Activated CD4-positive, alpha-beta T cell treated with anti-CD3 and anti-CD28 coated beads, Interleukin-2, amount 50 U/mL, for 48 hours (primary cell): Measurements from ENCODE around the gene TSPAN3.

Source experiments
- DNase-seq, 2 experiments: peaks; one replicate each; pipeline ENCODE4 v3.0.0-alpha.2; 2020

Gene TSPAN3

GRCh38 chr15:77083381-77084160, 12.7 kb upstream of the TSPAN3 start:
- peak; percentile 52 to 64 for DNase-seq

DNA sequence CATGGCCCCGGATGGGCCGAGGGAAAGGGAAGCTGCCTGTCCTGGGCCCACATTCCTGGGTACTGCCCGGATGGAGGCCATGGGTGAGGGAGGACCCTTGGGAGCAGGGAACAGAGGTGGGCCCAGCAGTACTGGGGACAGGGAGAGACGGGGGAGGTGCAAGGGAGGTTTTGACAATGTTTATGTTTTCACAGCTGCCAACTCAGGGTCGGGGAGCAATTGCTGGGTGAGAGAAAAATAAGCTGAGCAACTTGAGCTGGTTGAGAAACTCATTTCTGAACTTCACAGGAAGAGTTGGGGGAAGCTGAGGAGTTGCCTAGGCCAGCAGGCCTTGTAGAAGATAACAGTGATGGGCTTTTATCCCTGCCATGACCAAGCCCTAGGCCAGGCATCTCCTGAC, 11.1 kb upstream of the TSPAN3 start:
- no peak for DNase-seq

- DNase-seq, result no peak
Measured at GRCh38 chr15:77076323-77076915, 5.5 kb upstream of the TSPAN3 start.

DNA sequence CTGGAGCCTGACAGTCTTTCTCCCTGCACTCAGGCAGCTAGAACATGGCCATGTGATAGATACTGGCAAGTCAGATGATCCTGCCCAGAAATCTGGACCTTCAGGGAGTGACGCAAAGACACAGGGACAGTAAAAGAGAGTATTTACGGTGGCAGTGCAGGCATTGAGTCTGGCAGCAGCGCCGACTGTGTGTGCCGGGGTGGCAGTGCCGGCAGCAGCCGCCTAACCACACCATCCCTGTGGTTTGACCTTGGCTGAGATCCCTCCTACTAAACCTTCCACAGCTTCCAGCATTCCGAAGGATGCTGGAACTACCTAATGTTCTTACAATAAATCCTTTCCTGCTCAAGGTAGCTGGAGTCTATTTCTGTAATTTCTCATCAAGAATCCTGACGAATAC, 4.6 kb upstream of the TSPAN3 start:
- DNase-seq, result no peak

DNA sequence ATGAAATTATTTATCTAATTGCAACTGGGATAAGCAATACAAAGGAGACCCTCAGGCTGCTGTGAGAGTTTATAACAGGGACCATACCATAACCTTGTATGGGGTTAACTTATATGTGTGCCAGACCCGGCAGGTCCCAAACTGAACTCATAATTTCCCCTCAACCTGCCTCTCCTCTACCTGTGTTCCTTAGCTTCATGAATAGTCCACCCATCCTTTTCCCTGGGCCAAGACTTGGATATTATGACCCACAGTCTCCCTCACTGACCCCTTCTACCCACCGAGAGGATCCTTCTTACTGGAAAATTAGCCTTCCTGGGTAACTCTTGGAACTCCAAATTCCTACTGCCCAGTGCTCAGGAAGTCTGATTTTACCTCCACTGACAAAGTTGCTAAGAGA, 3.4 kb upstream of the TSPAN3 start:
- DNase-seq, result no peak

GRCh38 chr15:77071305-77072223, 655 bp upstream of the TSPAN3 start:
- DNase-seq, result no peak

GRCh38 chr15:77070180-77070494, 772 bp downstream of the TSPAN3 start:
- no peak for DNase-seq

DNA sequence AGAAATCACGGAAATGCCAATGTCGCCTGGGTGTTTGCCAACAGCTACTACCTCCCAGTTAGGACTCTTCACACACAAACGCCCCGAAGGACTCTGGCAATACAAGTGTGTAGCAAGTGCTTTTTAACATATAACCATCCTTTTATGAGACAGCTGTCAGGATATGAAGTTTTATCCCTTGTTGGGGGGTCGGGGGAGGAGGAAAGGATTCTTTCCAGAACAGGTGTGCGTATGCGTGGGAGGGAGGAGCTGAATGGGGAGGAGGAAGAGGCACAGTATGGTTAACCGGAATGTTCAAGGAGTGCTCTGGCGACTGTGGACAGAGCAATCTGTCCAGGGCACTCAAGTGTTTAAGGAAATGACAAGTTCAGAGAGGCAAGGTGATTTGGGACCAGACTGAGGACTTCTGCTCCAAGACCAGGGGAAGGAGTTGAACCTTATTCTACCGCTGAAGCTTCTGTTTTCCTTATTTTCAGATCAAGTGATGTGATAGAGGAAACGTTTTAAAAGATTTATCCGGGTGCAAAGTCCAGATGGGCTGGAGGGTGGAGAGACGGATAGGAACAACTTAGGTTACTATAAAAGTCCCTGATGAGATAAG, 1.3 kb downstream of the TSPAN3 start:
- no peak for DNase-seq

- DNase-seq, result no peak
Measured at GRCh38 chr15:77068633-77069032, 2.3 kb downstream of the TSPAN3 start.

DNA sequence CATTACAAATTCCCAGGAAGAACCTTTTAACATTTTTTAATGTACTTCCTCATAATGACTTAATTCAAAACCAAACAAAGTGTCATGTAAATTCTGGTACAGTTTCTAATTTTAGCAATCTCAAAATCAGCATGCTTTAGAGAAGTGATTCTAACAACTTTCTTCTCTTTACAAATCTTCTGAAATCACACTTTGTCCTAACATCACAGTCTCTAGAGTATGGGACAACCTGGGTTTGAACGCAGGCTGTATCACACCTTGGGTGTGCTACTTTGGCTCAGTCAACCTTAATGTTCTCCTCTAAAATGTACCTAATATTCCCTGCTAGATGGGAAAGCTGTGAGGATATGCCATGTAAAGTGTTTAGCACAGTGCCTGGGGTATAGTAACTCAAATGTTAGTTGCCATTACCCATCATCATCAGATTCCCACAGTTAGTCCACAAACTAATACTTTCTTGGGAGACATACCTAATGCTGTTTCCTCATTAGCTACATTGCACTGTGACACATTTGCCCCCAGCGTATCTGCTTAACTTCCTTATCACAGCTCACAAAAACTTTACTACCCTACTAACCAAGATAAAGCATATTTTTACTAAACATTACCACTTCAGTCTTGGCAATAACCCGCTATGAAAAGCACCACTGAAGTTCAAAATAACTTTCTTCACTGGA, 3.1 kb downstream of the TSPAN3 start:
- DNase-seq, result no peak

DNA sequence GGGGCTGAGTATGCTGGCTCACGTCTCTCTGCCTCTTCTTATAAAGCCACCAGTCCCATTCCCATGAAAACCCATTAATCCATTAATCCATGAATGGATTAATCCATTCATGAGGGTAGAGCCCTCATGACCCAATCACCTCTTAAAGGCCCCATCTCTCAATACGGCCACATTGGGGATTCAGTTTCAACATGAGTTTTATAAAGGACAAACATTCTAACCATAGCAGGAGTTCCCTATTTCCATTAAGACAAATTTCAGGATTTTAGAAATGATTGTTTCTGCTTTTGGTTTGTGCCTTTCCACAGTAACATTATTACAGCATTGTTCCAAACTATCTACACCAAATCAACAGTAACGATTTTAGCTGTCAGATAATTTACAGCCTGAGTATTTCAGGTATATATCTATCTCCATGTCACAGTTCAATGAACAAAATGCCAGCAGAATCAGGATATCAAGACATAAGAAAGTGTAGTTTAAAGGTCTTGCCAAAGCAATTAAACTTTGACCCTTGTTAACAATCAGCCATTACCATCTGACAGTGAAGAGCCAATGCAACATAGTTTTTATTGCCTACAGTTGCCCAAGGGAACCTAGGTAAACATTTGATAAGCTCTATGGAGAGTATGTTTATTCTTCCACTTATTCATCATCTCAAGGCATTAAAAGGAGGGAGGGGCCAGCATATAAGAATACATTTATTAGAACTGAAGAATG, 3.8 kb downstream of the TSPAN3 start:
- DNase-seq, result no peak

GRCh38 chr15:77064539-77065308, 6.2 kb downstream of the TSPAN3 start:
- no peak for DNase-seq

DNA sequence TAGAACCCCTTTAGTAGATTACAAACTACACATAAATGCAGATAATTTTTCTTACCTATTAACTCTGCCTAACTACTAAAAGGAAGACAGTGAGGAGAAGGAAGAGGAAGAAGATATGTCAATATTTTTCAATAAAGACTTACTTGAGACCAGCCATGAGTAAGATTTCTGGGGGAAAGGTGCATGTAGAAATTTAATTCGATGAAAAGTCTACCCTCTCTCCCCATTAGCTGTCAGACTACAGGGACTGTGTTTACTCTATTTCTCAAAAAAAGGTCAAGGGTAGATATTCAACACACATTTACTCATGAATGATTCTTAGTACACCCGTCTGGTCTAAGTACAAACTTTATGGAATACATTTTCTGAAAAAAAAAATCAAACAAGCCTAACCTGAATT, 6.8 kb downstream of the TSPAN3 start:
- no peak for DNase-seq

GRCh38 chr15:77063249-77063648, 7.7 kb downstream of the TSPAN3 start:
- no peak for DNase-seq

GRCh38 chr15:77060546-77060945, 10.4 kb downstream of the TSPAN3 start:
- DNase-seq, result no peak

DNA sequence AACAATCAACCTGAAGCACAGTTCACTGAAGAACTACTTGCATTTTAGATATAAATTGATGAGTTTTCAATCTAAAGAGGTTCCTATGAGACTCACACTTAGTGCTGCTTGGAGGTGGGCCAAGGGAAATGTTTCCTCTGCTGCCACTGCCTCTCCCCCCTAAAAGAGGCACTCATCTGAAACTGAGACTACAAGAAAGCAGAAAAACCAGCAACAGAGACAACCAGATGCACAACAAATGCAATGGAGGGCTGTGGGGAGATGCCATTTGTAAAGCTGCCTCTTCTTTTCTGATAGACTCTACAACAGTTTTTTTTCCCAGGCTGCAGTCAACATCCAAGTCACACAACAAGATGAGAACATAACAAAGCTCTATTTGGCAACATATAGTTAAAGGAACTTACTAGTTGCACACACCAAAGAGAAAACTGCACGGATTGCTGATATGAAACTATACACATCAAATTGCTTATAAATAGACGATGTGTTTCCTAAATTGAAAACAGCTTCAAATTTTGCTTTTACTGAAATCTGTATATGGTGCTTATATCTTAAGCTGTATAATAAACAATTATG, 11.0 kb downstream of the TSPAN3 start:
- no peak for DNase-seq

DNA sequence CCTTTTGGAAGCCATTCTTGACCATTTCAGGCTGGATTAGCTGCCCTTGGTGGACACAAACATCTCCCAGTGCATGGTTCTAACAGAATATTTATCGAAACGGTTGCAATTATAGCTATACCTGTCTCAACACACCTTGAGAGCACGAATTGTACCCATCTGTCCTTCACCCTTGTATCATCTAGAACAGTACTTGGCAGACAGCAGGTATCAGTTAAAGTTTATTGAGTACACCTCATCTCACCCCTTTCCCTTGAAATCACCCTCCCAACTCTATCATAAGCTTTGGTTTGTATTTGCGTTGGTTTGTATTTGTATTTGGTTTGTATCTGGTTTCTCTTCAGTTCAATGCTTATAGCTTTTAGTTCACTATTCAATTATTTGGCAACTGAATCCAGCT, 12.4 kb downstream of the TSPAN3 start:
- no peak for DNase-seq

GRCh38 chr15:77057685-77058084, 13.2 kb downstream of the TSPAN3 start:
- DNase-seq, result no peak

DNA sequence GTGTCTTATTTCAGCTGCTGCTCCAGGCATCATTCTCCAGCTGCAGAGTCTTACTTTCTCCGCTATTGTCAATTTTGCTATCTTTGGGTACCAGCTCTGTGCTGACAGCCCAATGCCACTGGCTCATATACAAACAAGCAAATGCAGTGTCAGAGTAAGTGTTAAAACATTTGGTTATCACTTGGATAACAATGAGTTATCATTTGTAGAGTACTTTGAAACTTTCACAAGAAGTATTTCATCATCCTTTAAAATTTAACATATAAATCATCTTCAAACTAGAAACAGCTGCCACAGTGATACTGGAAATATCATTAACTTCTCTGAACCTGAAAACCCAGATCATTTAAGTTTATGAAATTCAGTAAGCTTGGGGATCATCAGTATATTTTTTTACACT, 13.8 kb downstream of the TSPAN3 start:
- DNase-seq, result no peak

DNA sequence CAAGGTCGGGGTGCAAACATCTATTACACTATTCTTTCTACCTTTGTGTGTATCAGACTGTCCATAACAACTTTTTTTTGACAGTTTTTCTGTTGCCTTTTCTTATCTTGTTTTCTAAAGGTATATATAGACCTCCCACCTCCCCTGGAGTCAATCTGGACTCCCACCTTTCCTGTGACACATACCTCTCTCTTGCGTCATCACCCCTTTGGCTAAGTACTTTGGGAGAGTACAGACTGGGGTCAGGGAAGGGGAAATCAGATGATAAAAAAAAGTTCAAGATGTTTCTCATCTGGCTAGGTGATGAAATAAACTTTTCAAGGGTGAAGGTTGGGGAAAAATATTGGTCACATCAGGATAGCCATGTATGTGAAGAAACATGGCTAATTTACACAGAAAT, 17.2 kb downstream of the TSPAN3 start:
- no peak for DNase-seq

- DNase-seq, result no peak
Measured at GRCh38 chr15:77052556-77052955, 18.4 kb downstream of the TSPAN3 start.
